Daoy (cell line): ENCODE data around the gene KMT2D. TPM values are rescaled to one million over a fixed set of nuclear protein-coding genes. Genes with fewer than 3 reads are reported as not detected.

Source experiments
- DNase-seq: peaks from one replicate; pipeline ENCODE4 v3.0.0-alpha.2; 2015; ENCODE audit warnings: low read depth
- total RNA-seq: library from RNA; depleted of rRNA; stranded (reverse); fragments of >200 nt; shearing (Covaris generic); gene quantifications from 2 replicates; pipeline ENCODE4 v1.2.3, GENCODE V29; 2014; rRNA removed

Gene KMT2D
- total RNA-seq, 1 experiment from 2014 or later = 10.3 TPM

DNA sequence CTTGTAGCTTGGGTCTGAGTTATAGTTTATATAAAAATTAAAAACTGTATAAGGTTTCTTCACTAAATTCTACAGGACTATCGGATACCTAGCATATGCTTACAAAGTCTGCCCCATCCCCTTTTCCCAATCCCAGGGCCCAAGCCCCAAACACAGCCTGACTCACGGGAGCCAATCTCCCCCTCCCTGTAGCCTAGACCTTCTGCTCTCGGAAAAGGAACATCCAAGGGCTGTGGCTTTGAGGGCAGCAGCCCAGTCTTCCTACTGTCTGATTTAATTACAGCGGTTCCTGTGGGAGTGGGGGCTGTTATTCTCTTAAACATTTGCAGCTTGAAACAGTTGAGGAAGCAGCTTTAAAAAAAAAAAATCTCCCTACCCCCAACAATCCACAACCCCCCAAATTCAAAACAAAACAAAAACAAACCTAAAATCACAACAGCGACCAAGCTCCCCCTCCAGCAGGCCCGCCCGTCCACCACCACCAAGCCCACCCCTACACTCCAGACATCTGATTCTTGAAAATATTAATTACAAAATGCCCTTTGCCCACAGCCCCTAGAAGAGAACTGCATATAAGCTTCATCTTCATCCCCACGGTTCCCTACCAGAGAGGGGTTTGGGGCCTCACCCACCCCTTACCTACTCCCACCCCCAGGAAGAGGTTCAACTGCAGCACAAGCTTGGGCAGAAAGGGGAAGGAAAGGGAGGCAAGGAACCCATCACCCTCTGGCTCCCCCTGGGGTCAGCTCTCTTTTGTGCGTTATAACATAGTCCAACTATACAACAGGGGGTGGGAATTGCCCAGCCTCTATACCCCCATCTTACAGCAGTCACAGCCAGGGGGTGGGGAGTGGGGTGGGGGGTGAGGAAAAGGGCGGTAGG lies 40.9 kb downstream of the KMT2D start:
- peak; percentile 48 for DNase-seq

GRCh38 chr12:49019120-49019430 lies 41.5 kb downstream of the KMT2D start:
- DNase-seq = no peak

GRCh38 chr12:49018261-49019119 lies 42.1 kb downstream of the KMT2D start, which contains the start of gene PRKAG1:
Gene PRKAG1 (minus strand): TSS chr12:49018776. CDS start chr12:49018740, 36 bp downstream.
- peak; percentile 99 for DNase-seq

GRCh38 chr12:49017891-49018260 lies 42.7 kb downstream of the KMT2D start:
- peak; percentile 55 for DNase-seq

DNA sequence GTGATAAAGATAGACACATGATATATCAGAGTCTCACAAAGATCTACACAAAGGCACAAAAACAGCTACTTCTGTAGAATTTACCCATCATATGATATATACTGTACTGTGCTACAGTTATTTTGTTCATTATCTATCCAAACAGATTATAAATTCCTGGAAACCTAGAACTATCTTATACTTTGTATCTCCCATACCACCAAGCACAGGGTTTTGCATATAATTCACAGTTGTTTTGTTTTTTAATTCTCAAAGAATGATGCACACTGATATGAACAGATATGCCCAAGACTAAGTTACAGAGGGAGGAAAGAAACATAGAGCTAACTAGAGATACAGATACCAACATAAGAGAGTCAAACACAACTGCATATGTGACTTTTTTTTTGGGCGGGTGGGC lies 45.4 kb downstream of the KMT2D start:
- DNase-seq = no peak

- DNase-seq = no peak
Observed at GRCh38 chr12:49014547-49014946, 46.0 kb downstream of the KMT2D start.

DNA sequence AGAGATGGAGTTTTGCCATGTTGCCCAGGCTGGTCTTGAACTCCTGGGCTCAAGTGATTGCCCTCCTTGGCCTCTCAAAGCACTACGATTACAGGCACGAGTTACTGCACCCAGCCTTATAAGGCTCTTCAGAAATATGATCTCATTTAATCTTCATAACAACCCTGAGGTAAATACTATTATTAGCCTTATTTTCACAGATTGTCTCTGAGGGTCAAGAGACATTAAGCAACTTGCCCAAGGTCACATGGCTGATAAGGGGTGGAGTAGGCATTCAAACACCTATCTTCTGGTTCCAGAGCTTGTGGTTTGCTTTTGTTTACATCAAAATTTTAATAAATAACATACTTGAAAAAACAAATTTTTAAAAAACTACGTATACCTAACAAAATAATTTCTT lies 47.2 kb downstream of the KMT2D start:
- DNase-seq = no peak

DNA sequence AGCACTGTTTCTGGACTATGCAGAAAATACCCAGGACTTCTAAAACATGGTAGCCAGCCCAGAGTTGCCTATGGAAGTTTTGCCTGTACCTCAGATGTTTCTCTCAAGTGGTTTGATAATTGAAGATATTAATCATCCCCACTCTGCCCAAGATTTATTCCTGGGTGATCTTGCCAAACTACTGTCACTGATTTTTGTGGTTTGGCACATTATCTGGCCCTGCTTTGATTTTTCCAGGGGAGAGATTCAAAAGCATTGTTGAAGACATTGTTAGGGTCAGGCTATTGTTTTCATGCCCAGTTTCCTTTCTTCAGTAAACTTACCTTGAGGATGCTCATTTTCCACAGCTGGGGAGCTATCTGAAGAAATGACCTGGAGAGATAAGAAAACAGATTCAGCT lies 47.9 kb downstream of the KMT2D start:
- no peak for DNase-seq

Other genes with a start within 250 kb of the KMT2D start
- 9.1 and 11.5 TPM in 2 replicates for gene CACNB3, start 242.3 kb downstream of the KMT2D start, total RNA-seq
- gene DDX23, start 208.6 kb downstream of the KMT2D start, total RNA-seq = 132 and 146 TPM in 2 replicates
- gene RND1, start 194.9 kb downstream of the KMT2D start, total RNA-seq = 0.51 and 4.7 TPM in 2 replicates
- gene FKBP11, start 135.3 kb downstream of the KMT2D start, total RNA-seq = 7.0 and 28.0 TPM in 2 replicates
- gene ARF3, start 103.3 kb downstream of the KMT2D start, total RNA-seq = 69.3 and 118 TPM in 2 replicates
- gene WNT10B, start 89.1 kb downstream of the KMT2D start, total RNA-seq = 0.63 TPM in 1 of 2 replicates, not detected in the other
- gene WNT1, start 82.5 kb downstream of the KMT2D start, total RNA-seq = not detected in 2 replicates
- 0.80 TPM in 1 of 2 replicates, not detected in the other for gene DDN, start 61.4 kb downstream of the KMT2D start, total RNA-seq
- 67.1 and 68.2 TPM in 2 replicates for gene PRKAG1, start 42.0 kb downstream of the KMT2D start, total RNA-seq
- 6.3 and 11.0 TPM in 2 replicates for gene RHEBL1, start 9.2 kb upstream of the KMT2D start, total RNA-seq
- not detected in 2 replicates for gene DHH, start 34.0 kb upstream of the KMT2D start, total RNA-seq
- 18.2 and 19.6 TPM in 2 replicates for gene LMBR1L, start 50.1 kb upstream of the KMT2D start, total RNA-seq
- gene TUBA1B, start 70.6 kb upstream of the KMT2D start, total RNA-seq = 3,979 and 4,039 TPM in 2 replicates
- gene TUBA1A, start 128.3 kb upstream of the KMT2D start, total RNA-seq = 306 and 316 TPM in 2 replicates
- 835 and 1,096 TPM in 2 replicates for gene TUBA1C, start 204.3 kb upstream of the KMT2D start, total RNA-seq
- 0.69 TPM in 1 of 2 replicates, not detected in the other for gene PRPH, start 234.4 kb upstream of the KMT2D start, total RNA-seq